Measurements from ENCODE around the gene HARS1.
A peak's percentile ranks its signal among the peaks of the same experiment; 100 is the strongest.
"Not testable (repeated sequence)": the region's sequence is repeated elsewhere in the genome, so short reads cannot be mapped to it uniquely, and the experiment has no call there.

Gene HARS1, protein sequence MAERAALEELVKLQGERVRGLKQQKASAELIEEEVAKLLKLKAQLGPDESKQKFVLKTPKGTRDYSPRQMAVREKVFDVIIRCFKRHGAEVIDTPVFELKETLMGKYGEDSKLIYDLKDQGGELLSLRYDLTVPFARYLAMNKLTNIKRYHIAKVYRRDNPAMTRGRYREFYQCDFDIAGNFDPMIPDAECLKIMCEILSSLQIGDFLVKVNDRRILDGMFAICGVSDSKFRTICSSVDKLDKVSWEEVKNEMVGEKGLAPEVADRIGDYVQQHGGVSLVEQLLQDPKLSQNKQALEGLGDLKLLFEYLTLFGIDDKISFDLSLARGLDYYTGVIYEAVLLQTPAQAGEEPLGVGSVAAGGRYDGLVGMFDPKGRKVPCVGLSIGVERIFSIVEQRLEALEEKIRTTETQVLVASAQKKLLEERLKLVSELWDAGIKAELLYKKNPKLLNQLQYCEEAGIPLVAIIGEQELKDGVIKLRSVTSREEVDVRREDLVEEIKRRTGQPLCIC

GRCh38 chr5:140690941-140691924 is at the start of gene HARS1, which contains the start of gene HARS2:
Gene HARS1, minus strand, starts transcription at chr5:140691370. Its CDS starts 66 bp downstream, at chr5:140691304.
Gene HARS2, plus strand, starts transcription at chr5:140691455. Its CDS starts 194 bp downstream, at chr5:140691649.
- FAIRE-seq: peak; percentile 88

DNA sequence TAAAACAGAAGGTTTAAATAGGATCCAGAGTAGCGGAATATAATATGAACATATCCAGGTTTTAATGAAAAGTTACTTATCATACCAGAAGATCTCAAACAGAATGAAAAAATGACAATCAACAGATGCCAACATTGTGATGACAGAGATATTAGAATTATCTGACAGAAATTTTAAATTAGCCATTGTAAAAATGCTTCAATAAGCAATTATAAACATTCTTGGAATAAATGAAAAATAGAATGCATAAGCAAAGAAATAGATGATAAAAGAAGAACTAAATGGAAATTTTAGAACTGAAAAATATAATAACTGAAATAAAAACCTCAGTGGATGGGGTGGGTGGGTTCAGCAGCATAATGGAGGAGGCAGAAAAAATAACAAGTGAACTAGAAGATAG is 46.3 kb upstream of the HARS1 start:
- FAIRE-seq: no peak

- no peak for FAIRE-seq
Observed at GRCh38 chr5:140734354-140734753, 43.2 kb upstream of the HARS1 start.

GRCh38 chr5:140733098-140733497 is 41.9 kb upstream of the HARS1 start:
- FAIRE-seq: no peak

DNA sequence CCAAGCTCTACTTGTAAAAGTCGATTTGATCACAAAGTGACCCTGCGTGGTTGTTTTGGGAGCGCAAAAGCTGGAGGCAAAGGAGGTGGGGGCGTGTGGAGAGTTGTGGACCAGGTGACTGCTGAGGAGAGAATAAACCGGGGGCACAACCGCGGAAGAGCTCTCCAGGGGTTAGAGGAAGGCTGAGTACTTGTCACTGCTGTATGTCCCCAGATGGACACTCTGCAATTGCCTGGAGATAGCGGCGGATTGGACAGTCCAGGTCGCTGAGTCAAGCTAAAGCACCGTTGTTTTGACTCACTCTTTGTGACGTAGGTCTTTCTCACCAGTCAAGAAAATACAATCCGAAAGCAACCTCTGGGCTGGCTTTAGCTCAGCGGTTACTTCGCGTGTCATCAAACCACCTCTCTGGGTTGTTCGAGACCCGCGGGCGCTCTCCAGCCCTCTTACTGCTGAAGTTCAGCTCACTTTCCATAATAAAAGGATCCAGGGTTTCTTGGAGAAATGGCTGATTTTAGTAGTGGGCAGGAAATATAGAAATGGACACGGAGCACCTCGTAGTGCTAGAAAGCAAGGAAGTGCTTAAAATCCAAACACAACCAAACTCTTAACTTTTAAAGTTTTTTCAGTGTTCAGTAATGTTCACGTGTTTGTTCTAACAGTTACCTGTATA is 34.8 kb upstream of the HARS1 start:
- no peak for FAIRE-seq

DNA sequence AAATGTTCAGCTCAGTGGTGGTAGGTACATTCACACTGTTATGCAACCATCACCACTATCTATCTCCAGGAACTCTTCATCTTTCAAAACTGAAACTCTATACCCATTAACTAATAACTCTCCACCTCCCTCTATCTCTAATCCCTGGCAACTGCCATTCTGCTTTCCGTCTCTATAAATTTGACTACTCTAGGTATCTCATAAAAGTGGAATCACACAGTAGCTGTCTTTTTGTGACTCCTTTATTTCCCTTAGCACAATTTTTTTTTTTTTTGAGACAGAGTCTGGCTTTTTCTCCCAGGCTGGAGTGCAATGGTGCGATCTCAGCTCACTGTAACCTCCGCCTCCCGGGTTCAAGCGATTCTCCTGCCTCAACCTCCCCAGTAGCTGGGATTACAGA is 30.2 kb upstream of the HARS1 start:
- not testable (repeated sequence) for FAIRE-seq

- not testable (repeated sequence) for FAIRE-seq
Observed at GRCh38 chr5:140720738-140721137, 29.6 kb upstream of the HARS1 start.

- FAIRE-seq: no peak
Observed at GRCh38 chr5:140718266-140718592, 27.1 kb upstream of the HARS1 start.

GRCh38 chr5:140716238-140716637 is 25.1 kb upstream of the HARS1 start:
- not testable (repeated sequence) for FAIRE-seq

DNA sequence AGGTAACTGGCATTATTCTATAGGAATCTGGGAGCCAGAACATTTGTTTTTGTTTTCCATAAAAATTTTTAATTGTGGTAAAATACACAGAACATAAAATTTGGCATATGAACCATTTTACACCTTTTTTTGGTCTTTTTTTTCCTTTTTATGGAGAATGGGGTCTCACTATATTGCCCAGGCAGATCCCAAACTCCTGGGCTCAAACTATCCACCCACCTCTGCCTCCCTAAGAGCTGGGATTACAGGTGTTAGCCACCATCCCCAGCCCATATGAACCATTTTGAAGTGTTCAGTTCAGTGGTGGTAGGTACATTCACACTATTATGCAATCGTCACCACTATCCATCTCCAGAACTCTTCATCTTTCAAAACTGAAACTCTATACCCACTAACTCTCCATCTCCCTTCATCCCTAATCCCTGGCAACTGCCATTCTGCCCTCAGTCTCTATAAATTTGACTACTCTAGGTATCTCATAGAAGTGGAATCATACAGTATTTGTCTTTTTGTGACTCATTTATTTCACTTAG is 22.5 kb upstream of the HARS1 start:
- FAIRE-seq: no peak

- FAIRE-seq: peak; percentile 23
Observed at GRCh38 chr5:140711794-140712193, 20.6 kb upstream of the HARS1 start.

DNA sequence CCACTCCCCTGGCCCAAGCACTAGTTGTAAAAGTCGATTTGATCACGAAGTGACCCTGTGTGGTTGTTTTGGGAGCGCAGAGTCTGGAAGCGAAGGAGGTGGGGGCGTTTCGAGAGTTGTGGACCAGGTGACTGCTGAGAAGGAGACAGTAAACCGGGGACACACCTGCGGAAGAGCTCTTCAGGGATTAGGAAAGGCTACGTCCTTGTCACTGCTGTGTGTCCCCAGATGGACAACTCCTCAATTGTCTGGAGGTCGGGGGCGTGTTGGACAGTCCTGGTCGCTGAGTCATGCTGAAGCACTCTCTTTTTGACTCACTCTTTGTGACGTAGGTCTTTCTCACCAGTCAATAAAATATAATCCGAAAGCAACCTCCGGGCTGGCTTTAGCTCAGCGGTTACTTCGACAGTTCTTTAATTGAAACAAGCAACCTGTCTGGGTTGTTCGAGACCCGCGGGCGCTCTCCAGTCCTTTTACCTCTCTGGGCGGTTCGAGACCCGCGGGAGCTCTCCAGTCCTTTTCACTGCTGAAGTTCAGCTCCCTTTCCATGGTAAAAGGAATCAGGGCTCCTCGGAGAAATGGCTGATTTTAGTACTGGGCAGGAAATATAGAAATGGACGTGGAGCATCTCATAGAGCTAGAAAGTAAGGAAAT is 19.9 kb upstream of the HARS1 start:
- peak; percentile 23 for FAIRE-seq

DNA sequence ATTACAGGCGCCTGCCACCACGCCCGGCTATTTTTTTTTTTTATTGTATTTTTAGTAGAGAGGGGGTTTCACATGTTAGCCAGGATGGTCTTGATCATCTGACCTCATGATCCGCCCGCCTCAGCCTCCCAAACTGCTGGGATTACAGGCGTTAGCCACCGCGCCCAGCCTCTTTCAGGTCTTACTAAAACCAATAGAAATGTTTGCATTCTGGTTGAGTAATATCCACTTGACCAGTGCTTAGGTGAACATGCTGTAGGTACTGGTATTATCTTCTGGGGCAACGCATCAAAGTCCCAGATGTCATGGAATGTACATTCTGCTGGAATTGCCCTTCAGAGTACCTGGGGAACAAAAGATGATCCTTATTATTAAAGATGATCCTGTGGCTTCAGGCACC is 17.6 kb upstream of the HARS1 start:
- FAIRE-seq: not testable (repeated sequence)

DNA sequence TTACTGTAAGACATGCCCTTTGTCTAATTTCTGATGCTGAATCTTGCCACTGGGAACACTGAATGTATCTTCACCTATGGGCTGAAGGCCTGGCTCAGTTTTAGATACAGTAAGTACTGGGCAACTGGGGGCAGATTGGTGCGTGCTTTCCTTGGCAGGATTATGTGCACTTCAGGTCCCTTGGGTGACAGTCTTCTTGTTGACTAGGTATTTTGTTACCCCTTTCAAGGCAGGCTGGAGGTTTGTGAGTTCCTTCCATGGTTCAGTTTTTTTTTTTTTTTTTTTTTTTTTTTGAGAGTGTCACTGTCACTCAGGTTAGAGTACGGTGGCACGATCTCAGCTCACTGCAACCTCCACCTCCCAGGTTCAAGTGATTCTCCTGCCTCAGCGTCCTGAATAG is 16.6 kb upstream of the HARS1 start:
- no peak for FAIRE-seq

GRCh38 chr5:140700177-140701144 is 9.3 kb upstream of the HARS1 start, which contains the start of gene ZMAT2:
Gene ZMAT2, plus strand, starts transcription at chr5:140700447. Its CDS starts 14 bp downstream, at chr5:140700461.
- FAIRE-seq: peak; percentile 99

- FAIRE-seq: no peak
Observed at GRCh38 chr5:140696891-140697492, 5.8 kb upstream of the HARS1 start.

DNA sequence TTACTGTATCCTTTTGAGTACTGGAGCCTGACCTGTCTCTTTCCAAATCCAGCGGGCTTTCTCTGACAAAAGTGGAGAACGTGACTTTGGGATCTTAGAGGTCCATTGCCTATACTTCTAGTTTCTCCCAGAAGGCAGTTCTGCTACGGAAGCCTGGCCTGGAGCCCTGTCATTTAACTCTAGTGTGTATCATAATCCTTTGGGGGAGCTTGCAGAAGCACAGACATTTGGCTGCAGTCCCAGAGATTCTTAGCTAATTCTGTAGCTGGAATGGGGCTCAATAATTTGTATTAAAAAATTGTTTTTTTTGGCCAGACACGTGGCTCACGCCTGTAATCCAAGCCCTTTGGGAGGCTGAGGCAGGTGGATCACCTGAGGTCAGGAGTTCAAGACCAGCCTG is 3.1 kb upstream of the HARS1 start:
- no peak for FAIRE-seq

DNA sequence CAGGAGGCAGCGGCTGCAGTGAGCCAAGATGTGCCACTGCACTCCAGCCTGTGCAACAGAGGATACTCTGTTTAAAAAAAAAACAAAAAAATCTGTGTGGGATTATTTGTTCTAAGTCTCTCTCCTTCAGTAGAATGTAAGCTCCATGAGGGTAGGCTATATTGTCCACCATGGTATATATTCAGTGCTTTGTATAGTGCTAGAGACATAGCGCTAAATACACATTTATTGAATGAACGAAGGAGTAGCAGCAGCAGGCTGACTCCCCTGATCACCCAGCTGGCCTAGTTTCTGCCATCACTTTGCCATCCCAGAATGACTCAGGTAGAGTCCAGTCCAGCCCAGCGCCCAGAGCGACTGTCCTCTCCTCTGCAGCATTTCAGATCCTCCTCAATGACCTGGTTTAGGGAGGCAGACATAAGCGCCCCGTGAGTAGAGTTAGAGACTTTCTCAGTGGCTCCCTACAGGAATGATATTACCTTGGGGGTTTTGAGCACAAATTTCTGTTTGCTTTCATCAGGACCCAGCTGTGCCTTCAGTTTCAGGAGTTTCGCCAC is 716 bp downstream of the HARS1 start:
- FAIRE-seq: no peak

GRCh38 chr5:140678993-140679392 is 12.2 kb downstream of the HARS1 start:
- no peak for FAIRE-seq

DNA sequence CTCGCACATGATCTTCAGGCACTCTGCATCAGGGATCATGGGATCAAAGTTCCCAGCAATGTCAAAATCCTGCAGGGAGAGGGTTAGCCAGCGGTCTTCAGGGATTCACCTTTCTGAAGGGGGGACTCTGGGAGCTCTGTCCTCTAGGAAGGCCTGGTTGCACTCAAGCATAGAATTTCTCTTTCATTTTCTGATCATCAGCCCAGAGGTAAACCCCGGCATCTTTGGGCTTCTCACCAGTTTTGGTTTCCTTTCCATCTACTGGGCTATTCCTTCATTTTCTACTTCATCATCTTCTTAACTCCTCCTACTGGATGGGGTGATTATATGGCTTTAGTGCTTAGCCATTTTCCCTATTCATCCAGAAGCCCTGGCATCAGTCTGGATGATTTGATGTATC is 13.2 kb downstream of the HARS1 start:
- FAIRE-seq: no peak

Data from endometrium (tissue), 2 donors.